GM23338 (cell line): ENCODE measurements around the gene PKD2L1. TPM values are rescaled to one million over a fixed set of nuclear protein-coding genes. Genes with fewer than 3 reads are reported as not detected.

ENCODE experiments used
- ATAC-seq: fragments of 200-7000 bp; cut with Tn5 transposase; 3 replicates; pipeline ENCODE4 v1.9.1; 2020
- DNase-seq: peaks from one replicate; pipeline ENCODE4 v3.0.0-alpha.2; 2015; ENCODE audit warnings: low spot score
- H2AFZ ChIP-seq: fragments of 200-600 bp; sonication (generic); 2 replicates; pipeline ENCODE4 v1.8.0; 2016; ENCODE audit warnings: antibody characterized with exemption, mild to moderate bottlenecking, moderate library complexity
- H3F3A ChIP-seq: fragments of 200-600 bp; sonication (generic); replicated peaks from 2 replicates; pipeline ENCODE4 v1.8.0; 2017; ENCODE audit warnings: antibody characterized with exemption, mixed run types, low read depth
- H3K27ac ChIP-seq: fragments of 200-600 bp; sonication (generic); 2 replicates; pipeline ENCODE4 v1.6.1; 2016; ENCODE audit warnings: low read depth
- H3K27me3 ChIP-seq: fragments of 200-600 bp; sonication (generic); 2 replicates; pipeline ENCODE4 v1.8.0; 2016; ENCODE audit warnings: mild to moderate bottlenecking, mixed run types, moderate library complexity; ENCODE audit not compliant: insufficient read depth
- H3K36me3 ChIP-seq: fragments of 200-600 bp; sonication (generic); 2 replicates; pipeline ENCODE4 v1.8.0; 2016; ENCODE audit warnings: mild to moderate bottlenecking; ENCODE audit not compliant: insufficient read depth
- H3K4me1 ChIP-seq: fragments of 200-600 bp; sonication (generic); 2 replicates; pipeline ENCODE4 v1.8.0; 2016; ENCODE audit warnings: mild to moderate bottlenecking, moderate library complexity; ENCODE audit not compliant: insufficient read depth
- H3K4me2 ChIP-seq: fragments of 200-600 bp; sonication (generic); 2 replicates; pipeline ENCODE4 v1.7.1; 2017; ENCODE audit warnings: mixed run types
- H3K4me3 ChIP-seq: fragments of 200-600 bp; sonication (generic); 2 replicates; pipeline ENCODE4 v1.6.1; 2016; ENCODE audit warnings: mixed run types
- H3K79me2 ChIP-seq: fragments of 200-600 bp; sonication (generic); replicated peaks from 2 replicates; pipeline ENCODE4 v1.8.0; 2017; ENCODE audit warnings: mild to moderate bottlenecking; ENCODE audit not compliant: insufficient read depth
- H3K9me2 ChIP-seq: fragments of 200-600 bp; sonication (generic); 2 replicates; pipeline ENCODE4 v1.8.0; 2017; ENCODE audit not compliant: insufficient read depth
- H4K20me1 ChIP-seq: fragments of 200-600 bp; sonication (generic); replicated peaks from 2 replicates; pipeline ENCODE4 v1.8.0; 2017; ENCODE audit warnings: mild to moderate bottlenecking; ENCODE audit not compliant: insufficient read depth
- H3K27ac Mint-ChIP-seq: 2 replicates; pipeline ENCODE4 v1.8.0; 2020; ENCODE audit warnings: inconsistent platforms, mild to moderate bottlenecking, moderate library complexity, mixed read lengths
- H3K27me3 Mint-ChIP-seq: 3 replicates; pipeline ENCODE4 v1.8.0; 2022; ENCODE audit warnings: low read depth, mild to moderate bottlenecking, moderate library complexity, mixed read lengths, inconsistent platforms; ENCODE audit not compliant: insufficient read depth, poor library complexity
- H3K36me3 Mint-ChIP-seq: 3 replicates; pipeline ENCODE4 v1.8.0; 2021; ENCODE audit warnings: low read depth, mild to moderate bottlenecking, inconsistent platforms, moderate library complexity, mixed read lengths
- H3K4me1 Mint-ChIP-seq: 3 replicates; pipeline ENCODE4 v1.8.0; 2020; ENCODE audit warnings: mild to moderate bottlenecking, inconsistent platforms, mixed read lengths
- H3K4me3 Mint-ChIP-seq: 3 replicates; pipeline ENCODE4 v1.8.0; 2021; ENCODE audit warnings: moderate library complexity, mild to moderate bottlenecking, inconsistent platforms, mixed read lengths
- H3K9me3 Mint-ChIP-seq: 3 replicates; pipeline ENCODE4 v1.8.0; 2020; ENCODE audit warnings: moderate library complexity, mild to moderate bottlenecking, inconsistent platforms, mixed read lengths
- CREB1 ChIP-seq: fragments of 250-450 bp; sonication (Bioruptor Pico); IDR thresholded peaks from 2 replicates; pipeline ENCODE4 v1.5.0; 2020; ENCODE audit warnings: low read depth, mild to moderate bottlenecking, moderate library complexity
- CTCF ChIP-seq, 2 experiments: fragments of 200-600 bp in 1 of 2; sonication (generic) in 1 of 2; conservative IDR thresholded peaks; 2 replicates each; pipeline versions ENCODE4 v1.5.1 to v1.6.1; 2016 to 2017; ENCODE audit warnings: antibody characterized with exemption in 2 of 2, low read depth in 2 of 2, mild to moderate bottlenecking in 2 of 2, moderate library complexity in 1 of 2
- ETS1 ChIP-seq: IDR thresholded peaks from 2 replicates; pipeline ENCODE4 v1.6.1; 2016; ENCODE audit warnings: antibody characterized with exemption
- EZH2 ChIP-seq: fragments of 200-600 bp; sonication (generic); IDR thresholded peaks from one replicate; pipeline ENCODE4 v1.8.0; 2017; ENCODE audit warnings: antibody characterized with exemption, mild to moderate bottlenecking, low read depth; ENCODE audit not compliant: unreplicated experiment
- EZH2phosphoT487 ChIP-seq: fragments of 200-600 bp; sonication (generic); IDR thresholded peaks from one replicate; pipeline ENCODE4 v1.8.1; 2018; ENCODE audit warnings: antibody characterized with exemption; ENCODE audit not compliant: unreplicated experiment
- JUNB ChIP-seq: IDR thresholded peaks from one replicate; pipeline ENCODE4 v1.6.1; 2016; ENCODE audit warnings: antibody characterized with exemption; ENCODE audit not compliant: unreplicated experiment
- NANOG ChIP-seq: IDR thresholded peaks from 2 replicates; pipeline ENCODE4 v1.6.1; 2016; ENCODE audit warnings: antibody characterized with exemption, borderline replicate concordance
- POLR2AphosphoS5 ChIP-seq: IDR thresholded peaks from 2 replicates; pipeline ENCODE4 v1.6.1; 2016; ENCODE audit warnings: antibody characterized with exemption, low read depth
- REST ChIP-seq: IDR thresholded peaks from one replicate; pipeline ENCODE4 v1.6.1; 2018; ENCODE audit warnings: antibody characterized with exemption; ENCODE audit not compliant: unreplicated experiment
- STAT1 ChIP-seq: IDR thresholded peaks from one replicate; pipeline ENCODE4 v1.6.1; 2016; ENCODE audit warnings: antibody characterized with exemption; ENCODE audit not compliant: unreplicated experiment
- ZNF114 ChIP-seq: fragments of 250-450 bp; sonication (Bioruptor Pico); IDR thresholded peaks from 2 replicates; pipeline ENCODE4 v1.5.0; 2020; ENCODE audit warnings: mild to moderate bottlenecking, moderate library complexity
- ZNF331 ChIP-seq: fragments of 250-450 bp; sonication (Bioruptor Pico); IDR thresholded peaks from 2 replicates; pipeline ENCODE4 v1.5.0; 2020; ENCODE audit warnings: low read depth, mild to moderate bottlenecking, moderate library complexity
- ZNF462 ChIP-seq: fragments of 250-450 bp; sonication (Bioruptor Pico); IDR thresholded peaks from 2 replicates; pipeline ENCODE4 v1.5.0; 2020; ENCODE audit warnings: mild to moderate bottlenecking, moderate library complexity
- polyA plus RNA-seq: library from polyadenylated mRNA; unstranded; fragments of >200 nt; fragmentation: Nextera tagmentation; extraction: Ambion mirVana; gene quantifications from 2 replicates; pipeline ENCODE4 v1.2.1, GENCODE V29; 2016
- total RNA-seq: library from RNA; depleted of rRNA; stranded (reverse); fragments of >200 nt; shearing (Covaris generic); gene quantifications from 2 replicates; pipeline ENCODE4 v1.2.3, GENCODE V29; 2014

PKD2L1 gene
- total and polyA plus RNA-seq, 2 experiments from 2014 or later, result not detected

GRCh38 chr10:100355086-100355485, 25.1 kb upstream of the PKD2L1 start:
- Histone ChIP-seq H3K36me3 (peaks cover 97% of the 10 kb centered on the region), H3K4me3 (no peak overlapping the region), H3K4me2 (no peak overlapping the region), H3K27ac (peak overlapping the region; percentile 71; the same call in 1 of the 2 replicates), H3K9me2 (no peaks in the 10 kb centered on the region), H4K20me1 (peaks cover 92% of the 10 kb centered on the region), H3K79me2 (peaks cover 90% of the 10 kb centered on the region), H2AFZ (no peak overlapping the region), H3K27me3 (no peaks in the 10 kb centered on the region), H3K4me1 (peaks cover 73% of the 10 kb centered on the region), H3F3A (peaks cover 66% of the 10 kb centered on the region)
- peaks cover 59% of the 10 kb centered on the region for H3K4me1 Mint-ChIP-seq
- peaks cover 2% of the 10 kb centered on the region for H3K27me3 Mint-ChIP-seq
- TF ChIP-seq EZH2, result no peak
- TF ChIP-seq ZNF462 (CRISPR knock-in tag), result no peak
- no peak for TF ChIP-seq ZNF114
- TF ChIP-seq STAT1, result no peak
- TF ChIP-seq JUNB, result no peak
- TF ChIP-seq POLR2AphosphoS5, result no peak
- TF ChIP-seq EZH2phosphoT487, result no peak
- TF ChIP-seq NANOG, result no peak
- no peak for TF ChIP-seq CREB1 (CRISPR knock-in tag)
- no peak for TF ChIP-seq REST
- no peak for TF ChIP-seq ETS1
- TF ChIP-seq CTCF (conservative IDR thresholded peaks at IDR 0.05; ENCODE audit: low read depth in 2 of 2), result no peak
- no peak for TF ChIP-seq ZNF331 (CRISPR knock-in tag)
- peaks cover 94% of the 10 kb centered on the region for H3K36me3 Mint-ChIP-seq
- ATAC-seq, result no peak
- no peaks in the 10 kb centered on the region for H3K9me3 Mint-ChIP-seq
- DNase-seq, result no peak
- H3K27ac Mint-ChIP-seq, result no peak overlapping the region
- no peak overlapping the region for H3K4me3 Mint-ChIP-seq
